Measurements from ENCODE around the gene INPP5A. TPM values are rescaled to one million over a fixed set of nuclear protein-coding genes. Genes with fewer than 3 reads are reported as not detected.

The INPP5A gene
- total and polyA plus RNA-seq, 9 of the 15 experiments (the other 6 are each of a cell fraction or from before 2014, with no cell fraction given) = 0.66 to 11.6 (median 7.7) TPM

- no peaks in the 10 kb centered on the region for H3K79me2 ChIP-seq (ENCODE audit: control insufficient read depth, insufficient read depth, low read length)
- TF ChIP-seq ARHGAP35 (IDR thresholded peaks at IDR 0.05; ENCODE audit: partially characterized antibody) (no peak), C11orf30 (IDR thresholded peaks at IDR 0.05; ENCODE audit: low read depth) (no peak), PRPF4 (IDR thresholded peaks at IDR 0.05; ENCODE audit: insufficient read depth, low read depth, low read length, poor library complexity, severe bottlenecking) (no peak), RBM14 (IDR thresholded peaks at IDR 0.05; ENCODE audit: borderline replicate concordance, insufficient read depth, low read depth, low read length) (no peak), ZFPM2 (CRISPR knock-in tag; IDR thresholded peaks at IDR 0.05) (no peak), TAF1 (IDR thresholded peaks at IDR 0.05; ENCODE audit: control insufficient read depth, extremely low read depth, insufficient read depth, low read length, severe bottlenecking) (no peak), RB1 (IDR thresholded peaks at IDR 0.05; ENCODE audit: low read depth) (no peak), THRAP3 (IDR thresholded peaks at IDR 0.05; ENCODE audit: borderline replicate concordance) (no peak), MYNN (IDR thresholded peaks at IDR 0.05) (no peak), MYNN (CRISPR knock-in tag; IDR thresholded peaks at IDR 0.05) (no peak), ZNF408 (CRISPR knock-in tag; IDR thresholded peaks at IDR 0.05; ENCODE audit: low read depth) (no peak), ATF2 (CRISPR knock-in tag; IDR thresholded peaks at IDR 0.05) (no peak), ATF7 (IDR thresholded peaks at IDR 0.05) (no peak), IRF2 (CRISPR knock-in tag; IDR thresholded peaks at IDR 0.05) (no peak), CHCHD3 (CRISPR knock-in tag; IDR thresholded peaks at IDR 0.05) (no peak), MEF2D (tag; conservative IDR thresholded peaks at IDR 0.05; ENCODE audit: low read depth) (no peak)
- no peak overlapping the region for H3K4me3 ChIP-seq
- no peaks in the 10 kb centered on the region for H3K9me3 ChIP-seq (replicated peaks; ENCODE audit: control insufficient read depth, insufficient read depth, low read depth, low read length)
- H3K9ac ChIP-seq (ENCODE audit: insufficient read depth in 1 of 2, low read depth in 2 of 2, low read length in 2 of 2) = no peak overlapping the region
- POLR2A ChIA-PET = interaction anchor here (0.6 kb wide), 1 partner anchor 208 kb away, joined by 4 read pairs; no protein-coding TSS in a partner anchor
- CTCF ChIA-PET (ENCODE audit: low intra/inter-chr PET ratio) = no interaction called here
- no peaks in the 10 kb centered on the region for H3K36me3 ChIP-seq (ENCODE audit: control insufficient read depth, insufficient read depth, low read length)
- no peak overlapping the region for H3K27ac ChIP-seq (ENCODE audit: extremely low read depth, low read depth, low read length)
- H3K27me3 ChIP-seq (ENCODE audit: control insufficient read depth in 2 of 2, insufficient read depth in 2 of 2, low read length in 2 of 2) = no peaks in the 10 kb centered on the region
- no peak overlapping the region for H3K4me2 ChIP-seq (ENCODE audit: insufficient read depth, low read length)
- FAIRE-seq (no peak), DNase-seq (ENCODE audit: extremely low read depth in 1 of 4, low spot score in 3 of 4) (no peak), ATAC-seq (no peak)
- in situ Hi-C loops (cut with MboI) (no loop called here), intact Hi-C loops (cut with micrococcal nuclease) (no loop called here)
- no peaks in the 10 kb centered on the region for H4K20me1 ChIP-seq (replicated peaks; ENCODE audit: control insufficient read depth, insufficient read depth, low read length)
- no peak overlapping the region for H2AFZ ChIP-seq (ENCODE audit: low read depth, low read length)
- no TSS peak for BruUV-seq (replicated peaks)
- no peaks in the 10 kb centered on the region for H3K9me1 ChIP-seq (ENCODE audit: control insufficient read depth, insufficient read depth, low read length)
- H3K4me1 ChIP-seq (replicated peaks in 1 of 2; ENCODE audit: control insufficient read depth in 2 of 2, insufficient read depth in 2 of 2, low read length in 2 of 2) = no peaks in the 10 kb centered on the region
- WGBS (ENCODE audit: insufficient coverage, low coverage, missing lambda C conversion rate) = 87% methylated on average over 15 of the region's 24 CpGs
Measured at GRCh38 chr10:132698211-132698751, 160.7 kb downstream of the INPP5A start.

Data from K562 (cell line).